Tibial artery (tissue), 4 donors: ENCODE data around the gene IFNLR1.
A peak's percentile ranks its signal among the peaks of the same experiment; 100 is the strongest.

Source experiments
- DNase-seq, 2 donors: peaks; one replicate each; pipeline ENCODE4 v3.0.0-alpha.2; 2019
- H3K27ac ChIP-seq, 2 donors: fragments of 200-600 bp; sonication (generic) in 1 of 2; 1 replicate in 1 of 2; 2 replicates in 1 of 2; pipeline ENCODE4 v1.5.1; 2018 to 2019; ENCODE audit warnings: mild to moderate bottlenecking in 1 of 2
- H3K27me3 ChIP-seq, 2 donors: fragments of 200-600 bp; sonication (generic) in 1 of 2; one replicate each; pipeline versions ENCODE4 v1.5.1 to v1.6.0; 2016 to 2019
- H3K36me3 ChIP-seq, 3 donors: fragments of 200-600 bp; sonication (generic) in 2 of 3; one replicate each; pipeline ENCODE4 v1.5.1; 2016 to 2019; ENCODE audit warnings: mild to moderate bottlenecking in 2 of 3
- H3K4me1 ChIP-seq, 4 donors: fragments of 200-600 bp; sonication (generic) in 2 of 4; 1 replicate in 3 of 4; 2 replicates in 1 of 4; pipeline ENCODE4 v1.5.1; 2016 to 2019
- H3K4me3 ChIP-seq, 2 donors: fragments of 200-600 bp; sonication (generic) in 1 of 2; 1 replicate in 1 of 2; 2 replicates in 1 of 2; pipeline ENCODE4 v1.5.1; 2018 to 2019; ENCODE audit warnings: mild to moderate bottlenecking in 2 of 2
- H3K9me3 ChIP-seq, 3 donors: fragments of 200-600 bp; sonication (generic) in 1 of 3; one replicate each; pipeline ENCODE4 v1.5.1; 2016 to 2019
- intact Hi-C: fragments of 100-400 bp; cut with DNase I; formaldehyde crosslinking; loops from one replicate; pipeline ENCODE4 v1.15.0; 2023; ENCODE audit warnings: low total_unique reads
- TF ChIP-seq, protein P1 (sequence below), 2 experiments: fragments of 200-600 bp in 1 of 2; fragments of 450-650 bp in 1 of 2; IDR thresholded peaks; one replicate each; pipeline ENCODE4 v1.5.1; 2017 to 2019; ENCODE audit warnings: antibody characterized with exemption in 2 of 2, mild to moderate bottlenecking in 1 of 2, moderate library complexity in 1 of 2

IFNLR1 gene

DNA sequence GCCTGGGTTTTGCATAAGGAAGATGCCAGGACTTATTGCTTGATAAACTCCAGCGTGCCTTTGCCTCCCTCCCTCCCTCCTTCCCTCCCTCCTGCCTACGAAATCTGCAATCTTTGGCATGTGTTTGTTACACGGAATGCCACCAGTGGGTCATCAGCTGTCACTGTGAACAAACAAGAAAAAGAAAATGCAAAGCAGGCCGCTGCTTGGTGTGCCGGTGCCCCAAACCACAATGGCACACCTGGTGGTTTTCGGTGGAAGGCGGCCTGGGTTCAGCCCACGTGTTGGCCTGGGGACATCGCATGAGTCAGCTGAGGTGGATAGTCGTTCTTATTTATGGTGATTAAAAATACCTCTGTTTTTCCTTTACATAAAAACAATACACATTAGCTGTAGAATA is 16.3 kb upstream of the IFNLR1 start:
- H3K4me3 ChIP-seq: no peak overlapping the region
- no peaks in the 10 kb centered on the region for H3K9me3 ChIP-seq
- no peak for DNase-seq
- peaks cover 0 to 41% of the 10 kb centered on the region in 2 donors for H3K27me3 ChIP-seq
- TF ChIP-seq, protein P1, sequence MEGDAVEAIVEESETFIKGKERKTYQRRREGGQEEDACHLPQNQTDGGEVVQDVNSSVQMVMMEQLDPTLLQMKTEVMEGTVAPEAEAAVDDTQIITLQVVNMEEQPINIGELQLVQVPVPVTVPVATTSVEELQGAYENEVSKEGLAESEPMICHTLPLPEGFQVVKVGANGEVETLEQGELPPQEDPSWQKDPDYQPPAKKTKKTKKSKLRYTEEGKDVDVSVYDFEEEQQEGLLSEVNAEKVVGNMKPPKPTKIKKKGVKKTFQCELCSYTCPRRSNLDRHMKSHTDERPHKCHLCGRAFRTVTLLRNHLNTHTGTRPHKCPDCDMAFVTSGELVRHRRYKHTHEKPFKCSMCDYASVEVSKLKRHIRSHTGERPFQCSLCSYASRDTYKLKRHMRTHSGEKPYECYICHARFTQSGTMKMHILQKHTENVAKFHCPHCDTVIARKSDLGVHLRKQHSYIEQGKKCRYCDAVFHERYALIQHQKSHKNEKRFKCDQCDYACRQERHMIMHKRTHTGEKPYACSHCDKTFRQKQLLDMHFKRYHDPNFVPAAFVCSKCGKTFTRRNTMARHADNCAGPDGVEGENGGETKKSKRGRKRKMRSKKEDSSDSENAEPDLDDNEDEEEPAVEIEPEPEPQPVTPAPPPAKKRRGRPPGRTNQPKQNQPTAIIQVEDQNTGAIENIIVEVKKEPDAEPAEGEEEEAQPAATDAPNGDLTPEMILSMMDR (IDR thresholded peaks at IDR 0.05): no peak
- H3K36me3 ChIP-seq: no peaks in the 10 kb centered on the region
- intact Hi-C loops: no loop called here
- peaks cover 0 to 11% (median 0%) of the 10 kb centered on the region in 4 donors for H3K4me1 ChIP-seq
- H3K27ac ChIP-seq: no peak overlapping the region

DNA sequence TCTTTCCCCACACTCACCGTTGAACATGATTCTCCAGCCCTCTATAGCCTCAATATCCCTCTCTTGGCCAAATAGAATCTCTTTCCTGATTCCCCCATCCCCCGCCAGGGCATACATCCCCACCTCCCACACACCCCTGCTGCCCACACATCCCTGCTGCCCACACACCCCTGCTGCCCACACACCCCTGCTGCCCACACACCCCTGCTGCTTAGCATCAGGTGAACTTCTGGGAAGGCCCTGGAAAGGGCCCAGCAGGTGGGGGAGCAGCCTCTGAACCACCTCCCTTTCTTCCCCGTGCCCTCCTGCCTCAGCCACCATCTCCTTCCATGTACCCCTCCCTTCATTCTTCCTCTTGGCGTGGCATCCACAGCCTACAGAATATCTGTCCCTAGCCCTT is 15.9 kb upstream of the IFNLR1 start:
- Histone ChIP-seq H3K36me3 (no peaks in the 10 kb centered on the region), H3K27ac (no peak overlapping the region), H3K27me3 (peaks cover 0 to 43% of the 10 kb centered on the region in 2 donors), H3K9me3 (no peaks in the 10 kb centered on the region), H3K4me1 (peaks cover 0 to 11% (median 0%) of the 10 kb centered on the region in 4 donors), H3K4me3 (no peak overlapping the region)
- no peak for DNase-seq
- TF ChIP-seq, protein P1 (IDR thresholded peaks at IDR 0.05): no peak
- intact Hi-C loops: no loop called here

DNA sequence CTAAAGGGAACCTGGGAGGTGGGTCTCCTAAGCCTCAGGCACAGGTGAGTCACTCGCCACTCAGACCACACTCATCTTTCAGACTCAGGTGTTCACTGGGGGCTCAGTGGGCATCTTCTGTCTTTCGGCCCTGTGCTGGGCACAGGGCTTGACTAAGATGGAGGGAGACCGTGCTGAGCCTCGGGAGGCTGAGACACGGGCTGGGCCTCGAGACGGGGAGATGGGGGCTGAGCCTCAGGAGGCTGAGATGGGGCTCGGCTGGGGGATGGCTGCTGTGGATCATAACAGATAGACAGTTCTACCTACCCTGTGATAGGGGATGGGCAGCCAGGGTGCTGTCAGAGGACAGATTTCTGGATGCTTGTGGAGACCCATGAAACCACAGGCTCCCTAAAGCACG is 15.5 kb upstream of the IFNLR1 start:
- intact Hi-C loops: no loop called here
- DNase-seq: no peak
- no peak overlapping the region for H3K27ac ChIP-seq

DNA sequence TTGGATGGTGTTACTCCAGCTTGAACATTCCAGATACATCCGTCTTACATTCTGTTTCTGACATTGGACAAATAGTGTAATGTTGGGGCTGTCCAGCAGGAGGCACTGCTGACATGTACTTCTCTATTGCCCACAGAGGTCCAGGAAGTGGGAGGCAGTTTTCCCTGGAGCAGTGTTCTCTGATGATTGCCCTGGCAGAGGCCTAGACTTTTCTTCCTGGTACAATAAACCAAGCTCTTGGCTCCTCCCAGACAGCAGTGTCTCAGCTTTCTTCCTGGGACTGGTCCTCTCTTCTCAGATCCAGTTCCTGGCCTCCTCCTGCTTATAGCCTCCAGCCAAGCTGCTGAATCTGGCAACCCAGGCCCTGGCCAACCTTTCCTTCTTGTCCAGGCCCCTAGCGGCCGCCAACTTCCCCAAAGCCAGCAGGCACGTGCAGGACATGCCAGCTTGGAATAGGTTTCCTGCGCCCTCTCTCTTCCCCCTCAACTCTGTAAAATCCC is 14.9 kb upstream of the IFNLR1 start:
- TF ChIP-seq, protein P1 (IDR thresholded peaks at IDR 0.05): peak; percentile 64 to 79
- Histone ChIP-seq H3K27ac (no peak overlapping the region), H3K27me3 (peaks cover 0 to 42% of the 10 kb centered on the region in 2 donors), H3K4me3 (no peak overlapping the region), H3K4me1 (peaks cover 0 to 11% (median 0%) of the 10 kb centered on the region in 4 donors), H3K36me3 (no peaks in the 10 kb centered on the region), H3K9me3 (no peaks in the 10 kb centered on the region)
- peak; percentile 90 to 95 for DNase-seq
- intact Hi-C loops: no loop called here

More for the DNA sequence above, 15.5 kb upstream of the IFNLR1 start:
- no peaks in the 10 kb centered on the region for H3K9me3 ChIP-seq
- peaks cover 0 to 45% of the 10 kb centered on the region in 2 donors for H3K27me3 ChIP-seq
- H3K4me3 ChIP-seq: no peak overlapping the region
- peaks cover 0 to 11% (median 0%) of the 10 kb centered on the region in 4 donors for H3K4me1 ChIP-seq
- H3K36me3 ChIP-seq: no peaks in the 10 kb centered on the region
- TF ChIP-seq, protein P1 (IDR thresholded peaks at IDR 0.05): no peak

DNA sequence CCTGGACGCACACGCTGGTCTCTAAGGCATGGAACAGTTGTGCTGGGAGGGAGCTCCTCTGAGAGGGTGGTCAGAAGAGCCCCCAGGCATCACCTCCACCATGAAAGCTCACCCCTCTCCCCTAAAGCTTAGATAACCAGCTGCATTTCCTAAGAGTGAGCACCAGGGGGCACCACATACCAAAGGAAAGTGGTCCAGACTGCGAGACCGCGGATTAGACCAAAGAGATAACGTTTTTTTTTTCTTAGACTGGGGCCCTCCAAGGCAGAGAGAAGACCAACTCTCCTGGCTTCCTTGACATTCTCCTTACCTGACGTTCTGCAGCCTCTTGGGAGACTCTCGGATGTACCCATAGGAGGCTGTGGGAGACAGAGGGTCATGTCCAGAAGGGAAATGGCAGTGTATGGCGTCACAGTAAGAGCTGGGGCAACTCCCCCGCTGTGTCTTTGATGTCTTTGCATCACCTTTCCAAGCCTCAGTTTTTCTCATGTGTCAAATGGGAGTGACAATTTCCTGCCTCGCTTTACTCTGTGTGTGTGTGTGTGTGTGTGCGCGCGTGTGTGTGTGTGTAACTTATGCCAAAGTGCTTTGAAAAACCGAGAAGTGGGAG is 12.3 kb upstream of the IFNLR1 start:
- TF ChIP-seq, protein P1 (IDR thresholded peaks at IDR 0.05): peak; percentile 82 to 92
- no peaks in the 10 kb centered on the region for H3K36me3 ChIP-seq
- H3K27me3 ChIP-seq: peaks cover 0 to 36% of the 10 kb centered on the region in 2 donors
- no peak overlapping the region for H3K27ac ChIP-seq
- peaks cover 0 to 5% (median 0%) of the 10 kb centered on the region in 4 donors for H3K4me1 ChIP-seq
- DNase-seq: peak; percentile 47 to 73
- no peaks in the 10 kb centered on the region for H3K9me3 ChIP-seq
- no peak overlapping the region for H3K4me3 ChIP-seq
- intact Hi-C loops: loop anchor here (2.0 kb wide), 1 partner anchor 191 kb away; no protein-coding TSS in a partner anchor
